WTC11 (cell line): ENCODE measurements around the gene LPCAT4. TPM values are rescaled to one million over a fixed set of nuclear protein-coding genes. Genes with fewer than 3 reads are reported as not detected.

Experiments
- ATAC-seq: fragments of 200-7000 bp; cut with Tn5 transposase; 2 replicates; pipeline ENCODE4 v1.10.0; 2021; ENCODE audit warnings: mild to moderate bottlenecking, moderate library complexity
- CTCF ChIA-PET: fragments of 300-600 bp; sonication (Branson Sonifier 250); formaldehyde crosslinking; loops from one replicate; lab custom pipeline; 2021; ENCODE audit warnings: antibody characterized with exemption; lab: Charles Lee
- POLR2A ChIA-PET: fragments of 350-600 bp; sonication (Branson Sonifier 250); formaldehyde crosslinking; loops from one replicate; lab custom pipeline; 2021; ENCODE audit warnings: antibody characterized with exemption; lab: Charles Lee
- DNase-seq: peaks from one replicate; pipeline ENCODE4 v3.0.0; 2021; ENCODE audit warnings: low spot score
- H3K27ac Mint-ChIP-seq: 2 replicates; pipeline ENCODE4 v1.8.0; 2021; ENCODE audit warnings: mixed read lengths
- H3K27me3 Mint-ChIP-seq: 2 replicates; pipeline ENCODE4 v1.8.0; 2021; ENCODE audit warnings: low read depth, mild to moderate bottlenecking, moderate library complexity, mixed read lengths
- H3K36me3 Mint-ChIP-seq: 2 replicates; pipeline ENCODE4 v1.8.0; 2021; ENCODE audit warnings: mixed read lengths
- H3K4me1 Mint-ChIP-seq: 2 replicates; pipeline ENCODE4 v1.8.0; 2022; ENCODE audit warnings: mixed read lengths
- H3K4me3 Mint-ChIP-seq: 2 replicates; pipeline ENCODE4 v1.8.0; 2021; ENCODE audit warnings: mild to moderate bottlenecking, moderate library complexity, mixed read lengths
- H3K9me3 Mint-ChIP-seq: 2 replicates; pipeline ENCODE4 v1.8.0; 2021; ENCODE audit warnings: mixed read lengths
- ATF1 ChIP-seq: sonication (generic); formaldehyde crosslinking; IDR thresholded peaks from 2 replicates; pipeline ENCODE4 v1.8.1; 2023; ENCODE audit warnings: mild to moderate bottlenecking, moderate library complexity, missing genetic modification reagents
- CREM ChIP-seq: sonication (generic); formaldehyde crosslinking; IDR thresholded peaks from 2 replicates; pipeline ENCODE4 v1.8.1; 2022; ENCODE audit warnings: mild to moderate bottlenecking, missing genetic modification reagents, moderate library complexity
- ELF4 ChIP-seq: sonication (generic); formaldehyde crosslinking; IDR thresholded peaks from 2 replicates; pipeline ENCODE4 v1.8.1; 2022; ENCODE audit warnings: low read depth, mild to moderate bottlenecking, moderate library complexity, missing genetic modification reagents
- EMX1 ChIP-seq: fragments of 250-450 bp; sonication (Bioruptor Pico); IDR thresholded peaks from 2 replicates; pipeline ENCODE4 v1.8.0; 2021; ENCODE audit warnings: mild to moderate bottlenecking
- FOXJ3 ChIP-seq: sonication (generic); formaldehyde crosslinking; IDR thresholded peaks from 2 replicates; pipeline ENCODE4 v1.9.0; 2021; ENCODE audit warnings: missing genetic modification reagents, mild to moderate bottlenecking, borderline replicate concordance
- JUN ChIP-seq: sonication (generic); formaldehyde crosslinking; IDR thresholded peaks from 2 replicates; pipeline ENCODE4 v1.8.0; 2023; ENCODE audit warnings: mild to moderate bottlenecking, missing genetic modification reagents
- KAT7 ChIP-seq: sonication (generic); formaldehyde crosslinking; IDR thresholded peaks from 2 replicates; pipeline ENCODE4 v1.8.1; 2023; ENCODE audit warnings: missing genetic modification reagents, mild to moderate bottlenecking, borderline replicate concordance
- NR1H2 ChIP-seq: sonication (generic); formaldehyde crosslinking; IDR thresholded peaks from 2 replicates; pipeline ENCODE4 v1.9.0; 2021; ENCODE audit warnings: mild to moderate bottlenecking, moderate library complexity, missing genetic modification reagents
- NR2C2 ChIP-seq: sonication (generic); formaldehyde crosslinking; IDR thresholded peaks from 2 replicates; pipeline ENCODE4 v1.8.0; 2022; ENCODE audit warnings: mild to moderate bottlenecking, missing genetic modification reagents
- PRRX2 ChIP-seq: fragments of 250-450 bp; sonication (Bioruptor Pico); IDR thresholded peaks from 2 replicates; pipeline ENCODE4 v1.8.0; 2021; ENCODE audit warnings: mild to moderate bottlenecking
- TP53 ChIP-seq: sonication (generic); formaldehyde crosslinking; IDR thresholded peaks from 2 replicates; pipeline ENCODE4 v1.8.1; 2023; ENCODE audit warnings: mild to moderate bottlenecking, missing genetic modification reagents
- ZBTB21 ChIP-seq: sonication (generic); formaldehyde crosslinking; IDR thresholded peaks from 2 replicates; pipeline ENCODE4 v1.8.1; 2023; ENCODE audit warnings: mild to moderate bottlenecking, missing genetic modification reagents, borderline replicate concordance
- total RNA-seq: library from RNA; stranded (reverse); gene quantifications from 3 replicates; pipeline ENCODE4 v1.2.3, GENCODE V29; 2021
- TF ChIP-seq, protein P1 (sequence below): sonication (generic); formaldehyde crosslinking; IDR thresholded peaks from 2 replicates; pipeline ENCODE4 v1.8.1; 2023; ENCODE audit warnings: mild to moderate bottlenecking, moderate library complexity, missing genetic modification reagents
- TF ChIP-seq, protein P2 (sequence below): sonication (generic); formaldehyde crosslinking; IDR thresholded peaks from 2 replicates; pipeline ENCODE4 v1.8.1; 2023; ENCODE audit warnings: mild to moderate bottlenecking, missing genetic modification reagents
- TF ChIP-seq, protein P3 (sequence below): fragments of 250-450 bp; sonication (Bioruptor Pico); conservative IDR thresholded peaks from 2 replicates; pipeline ENCODE4 v1.9.0; 2021; ENCODE audit warnings: mild to moderate bottlenecking

The LPCAT4 gene
- total RNA-seq, 1 experiment from 2014 or later: 97.2 TPM

DNA sequence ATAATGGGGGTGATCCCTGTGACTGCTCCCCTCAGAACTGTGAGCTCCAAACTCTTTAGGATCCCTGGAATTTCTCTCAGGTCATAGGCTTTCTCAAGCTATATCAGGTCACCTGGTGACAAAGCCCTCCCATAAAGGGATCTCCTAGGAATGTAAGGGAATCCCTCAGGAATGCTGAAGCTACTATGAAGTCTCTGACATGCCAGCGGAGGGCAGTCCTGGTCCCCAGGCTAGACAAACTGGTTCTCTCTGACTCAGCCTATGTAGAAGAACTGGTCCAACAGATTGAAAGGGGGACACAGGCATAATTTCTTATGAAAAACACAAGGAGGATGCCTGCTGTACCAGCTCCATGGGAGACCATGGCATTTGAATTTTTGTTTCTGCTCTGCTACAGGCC lies 6.7 kb downstream of the LPCAT4 start:
- ChIA-PET CTCF (interaction anchor here (0.7 to 1.9 kb wide), 6 partner anchors 17 to 250 kb away, joined by 3 to 6 read pairs (median 4); partner anchors contain the start of genes GOLGA8B, NOP10, NUTM1 and SLC12A6), POLR2A (no interaction called here)
- peak overlapping the region; percentile 72; the same call in 1 of the 2 replicates for H3K27ac Mint-ChIP-seq
- H3K27me3 Mint-ChIP-seq: no peaks in the 10 kb centered on the region; the same call in 1 of the 2 replicates
- DNase-seq: peak; percentile 36
- peak; percentile 88 for ATAC-seq
- TF ChIP-seq ELF4 (no peak), NR2C2 (CRISPR knock-in tag) (no peak), FOXJ3 (CRISPR knock-in tag) (no peak)
- TF ChIP-seq, all 79 proteins: peak for 0
- Mint-ChIP-seq H3K4me3 (no peak overlapping the region), H3K9me3 (no peaks in the 10 kb centered on the region), H3K36me3 (peaks cover 59% of the 10 kb centered on the region), H3K4me1 (peaks cover under 1% of the 10 kb centered on the region)

DNA sequence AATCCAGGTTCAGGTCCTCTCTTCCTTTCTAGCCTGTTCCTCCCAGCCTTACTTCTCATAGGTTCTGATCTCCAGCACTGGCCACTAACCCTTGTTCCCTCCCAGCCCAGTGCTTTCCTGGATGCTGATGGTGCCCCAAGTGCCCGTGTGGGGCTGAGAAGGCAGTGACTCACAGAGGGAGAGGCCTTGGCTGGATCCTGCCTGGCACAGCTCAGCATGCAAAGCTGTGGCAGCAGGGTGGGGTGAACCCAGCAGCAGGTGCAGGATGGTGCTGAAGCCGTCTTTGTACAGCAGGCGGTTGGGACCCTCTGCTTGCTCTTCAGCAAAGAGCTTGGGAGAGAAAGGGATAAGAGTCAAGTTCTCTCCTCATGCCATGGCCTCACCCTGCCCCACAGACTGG lies 7.6 kb downstream of the LPCAT4 start:
- no peak overlapping the region for H3K4me3 Mint-ChIP-seq
- POLR2A ChIA-PET: no interaction called here

DNA sequence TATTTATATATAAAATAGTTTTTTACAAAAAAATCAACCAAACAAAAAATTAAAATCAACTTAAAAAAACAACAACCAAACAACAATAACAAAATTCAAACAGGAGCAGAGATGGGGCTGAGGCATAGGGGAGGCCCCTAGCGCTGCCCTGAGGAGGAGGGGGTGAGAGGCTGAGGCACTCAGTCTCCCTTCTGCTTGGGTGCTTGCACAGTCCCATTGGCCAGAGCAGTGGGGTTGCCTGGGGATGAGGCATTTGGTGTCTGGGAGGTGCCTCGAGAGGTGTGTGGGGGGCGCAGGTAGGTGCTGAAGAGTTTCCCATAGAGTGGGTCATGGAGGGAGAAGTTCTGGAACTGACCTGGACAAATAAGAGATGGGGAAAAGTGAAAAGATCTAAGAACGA lies 8.0 kb downstream of the LPCAT4 start:
- CTCF ChIA-PET: interaction anchor here (0.9 to 1.9 kb wide), 10 partner anchors 8 to 229 kb away, joined by 3 to 8 read pairs (median 4); partner anchors contain the start of genes EMC4, LPCAT4, NOP10 and NUTM1
- TF ChIP-seq TP53 (CRISPR knock-in tag): no peak
- TF ChIP-seq NR1H2 (CRISPR knock-in tag): no peak
- no peak for TF ChIP-seq PRRX2 (CRISPR knock-in tag)
- TF ChIP-seq EMX1 (CRISPR knock-in tag): no peak
- no peak for TF ChIP-seq JUN (CRISPR knock-in tag)
- no peak for TF ChIP-seq ZBTB21 (CRISPR knock-in tag)
- TF ChIP-seq CREM (CRISPR knock-in tag): no peak
- no peak for TF ChIP-seq KAT7
- no peak for TF ChIP-seq ATF1 (CRISPR knock-in tag)
- TF ChIP-seq, protein P1, sequence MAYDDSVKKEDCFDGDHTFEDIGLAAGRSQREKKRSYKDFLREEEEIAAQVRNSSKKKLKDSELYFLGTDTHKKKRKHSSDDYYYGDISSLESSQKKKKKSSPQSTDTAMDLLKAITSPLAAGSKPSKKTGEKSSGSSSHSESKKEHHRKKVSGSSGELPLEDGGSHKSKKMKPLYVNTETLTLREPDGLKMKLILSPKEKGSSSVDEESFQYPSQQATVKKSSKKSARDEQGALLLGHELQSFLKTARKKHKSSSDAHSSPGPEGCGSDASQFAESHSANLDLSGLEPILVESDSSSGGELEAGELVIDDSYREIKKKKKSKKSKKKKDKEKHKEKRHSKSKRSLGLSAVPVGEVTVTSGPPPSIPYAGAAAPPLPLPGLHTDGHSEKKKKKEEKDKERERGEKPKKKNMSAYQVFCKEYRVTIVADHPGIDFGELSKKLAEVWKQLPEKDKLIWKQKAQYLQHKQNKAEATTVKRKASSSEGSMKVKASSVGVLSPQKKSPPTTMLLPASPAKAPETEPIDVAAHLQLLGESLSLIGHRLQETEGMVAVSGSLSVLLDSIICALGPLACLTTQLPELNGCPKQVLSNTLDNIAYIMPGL: no peak
- TF ChIP-seq, protein P2, sequence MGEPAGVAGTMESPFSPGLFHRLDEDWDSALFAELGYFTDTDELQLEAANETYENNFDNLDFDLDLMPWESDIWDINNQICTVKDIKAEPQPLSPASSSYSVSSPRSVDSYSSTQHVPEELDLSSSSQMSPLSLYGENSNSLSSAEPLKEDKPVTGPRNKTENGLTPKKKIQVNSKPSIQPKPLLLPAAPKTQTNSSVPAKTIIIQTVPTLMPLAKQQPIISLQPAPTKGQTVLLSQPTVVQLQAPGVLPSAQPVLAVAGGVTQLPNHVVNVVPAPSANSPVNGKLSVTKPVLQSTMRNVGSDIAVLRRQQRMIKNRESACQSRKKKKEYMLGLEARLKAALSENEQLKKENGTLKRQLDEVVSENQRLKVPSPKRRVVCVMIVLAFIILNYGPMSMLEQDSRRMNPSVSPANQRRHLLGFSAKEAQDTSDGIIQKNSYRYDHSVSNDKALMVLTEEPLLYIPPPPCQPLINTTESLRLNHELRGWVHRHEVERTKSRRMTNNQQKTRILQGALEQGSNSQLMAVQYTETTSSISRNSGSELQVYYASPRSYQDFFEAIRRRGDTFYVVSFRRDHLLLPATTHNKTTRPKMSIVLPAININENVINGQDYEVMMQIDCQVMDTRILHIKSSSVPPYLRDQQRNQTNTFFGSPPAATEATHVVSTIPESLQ (CRISPR knock-in tag): no peak

More for the DNA sequence above, 7.6 kb downstream of the LPCAT4 start:
- H3K36me3 Mint-ChIP-seq: peaks cover 59% of the 10 kb centered on the region
- ATAC-seq (no peak), DNase-seq (no peak)
- no peak overlapping the region for H3K27ac Mint-ChIP-seq
- CTCF ChIA-PET: interaction anchor here (0.8 to 1.9 kb wide), 3 partner anchors 16 to 250 kb away, joined by 3 to 6 read pairs (median 3); partner anchors contain the start of genes NOP10 and NUTM1
- H3K4me1 Mint-ChIP-seq: no peaks in the 10 kb centered on the region
- no peaks in the 10 kb centered on the region for H3K9me3 Mint-ChIP-seq
- TF ChIP-seq, protein P3, sequence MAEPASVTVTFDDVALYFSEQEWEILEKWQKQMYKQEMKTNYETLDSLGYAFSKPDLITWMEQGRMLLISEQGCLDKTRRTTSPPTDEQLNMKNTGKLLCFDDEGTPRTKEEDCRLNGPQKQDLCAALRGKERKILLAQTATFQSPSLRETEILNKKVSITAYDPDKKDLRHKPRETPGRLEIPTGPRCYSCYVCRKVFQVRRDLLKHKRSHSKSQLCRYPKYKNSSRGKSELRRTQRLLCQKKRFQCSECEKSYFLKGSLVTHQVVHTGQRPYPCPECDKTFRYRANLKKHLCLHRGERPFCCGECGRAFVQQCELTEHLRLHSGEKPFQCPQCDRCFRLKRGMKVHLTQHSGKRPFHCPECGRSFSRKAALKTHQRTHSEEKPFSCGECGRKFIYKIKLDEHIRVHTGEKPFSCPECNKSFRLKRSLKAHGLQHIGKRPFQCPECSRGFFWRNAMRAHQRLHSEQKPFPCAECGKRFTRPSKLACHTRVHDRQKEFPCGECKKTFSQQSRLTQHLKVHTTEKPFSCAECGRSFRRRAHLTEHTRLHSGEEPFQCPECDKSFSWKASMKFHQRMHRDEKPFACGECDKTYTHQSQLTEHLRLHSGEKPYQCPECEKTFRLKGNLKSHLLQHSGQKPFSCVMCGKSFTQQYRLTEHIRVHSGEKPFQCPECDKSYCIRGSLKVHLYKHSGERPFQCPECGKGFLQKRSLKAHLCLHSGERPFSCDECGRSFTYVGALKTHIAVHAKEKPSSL (CRISPR knock-in tag): no peak
- H3K27me3 Mint-ChIP-seq: no peaks in the 10 kb centered on the region; the same call in 1 of the 2 replicates

More for the DNA sequence above, 8.0 kb downstream of the LPCAT4 start:
- Mint-ChIP-seq H3K9me3 (no peaks in the 10 kb centered on the region), H3K4me3 (no peak overlapping the region), H3K27me3 (no peaks in the 10 kb centered on the region; the same call in 1 of the 2 replicates), H3K36me3 (peaks cover 59% of the 10 kb centered on the region), H3K4me1 (no peaks in the 10 kb centered on the region), H3K27ac (no peak overlapping the region)
- no peak for ATAC-seq
- DNase-seq: no peak
- POLR2A ChIA-PET: interaction anchor here (0.9 kb wide), 1 partner anchor 8 kb away, joined by 3 read pairs; the partner anchor contains the start of gene LPCAT4
